NCI-H187 (cell line): ENCODE results near the gene CBX8.
"Not testable (repeated sequence)": the region's sequence is repeated elsewhere in the genome, so short reads cannot be mapped to it uniquely, and the experiment has no call there.

Experiments used
- DNase-seq, 2 experiments: peaks; one replicate each; lab custom pipeline; 2025; lab: John Stamatoyannopoulos, UW

CBX8 gene

GRCh38 chr17:79779084-79779529, 17.8 kb downstream of the CBX8 start:
- no peak for DNase-seq

DNA sequence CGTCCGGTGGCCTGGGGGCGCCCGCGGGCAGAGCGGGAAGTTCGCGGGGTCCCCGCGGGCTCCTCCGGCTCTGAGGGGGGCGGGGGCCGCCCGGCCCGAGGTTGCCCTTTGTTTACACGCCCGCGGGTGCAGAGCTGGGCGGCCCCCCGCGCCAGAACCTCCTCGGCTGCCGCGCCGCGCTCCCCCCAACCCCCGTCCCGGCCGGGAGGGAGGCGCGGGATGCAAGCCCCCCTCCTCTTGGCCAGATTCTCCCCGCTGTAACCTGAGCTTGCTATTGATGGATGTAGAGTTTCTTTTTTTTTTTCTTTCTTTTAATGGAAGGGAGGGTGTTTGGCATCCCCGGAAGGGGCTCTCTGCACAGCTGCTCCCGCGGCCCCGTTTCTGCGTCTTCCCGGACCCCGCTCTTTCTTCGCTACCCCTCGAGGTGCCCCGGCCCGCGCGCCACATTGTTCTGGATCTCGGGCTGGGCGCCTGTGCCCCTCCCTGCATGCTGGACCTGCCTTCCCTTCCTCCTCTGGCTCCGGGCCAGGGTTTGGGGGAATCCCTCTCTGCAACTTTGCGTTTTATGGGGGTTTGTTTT, 18.3 kb downstream of the CBX8 start:
- DNase-seq, result no peak

- peak; percentile 64 to 82 for DNase-seq
These were observed 18.9 kb downstream of the CBX8 start, which contains the start of gene CBX2 for GRCh38 chr17:79777894-79778503. TSS of gene CBX2 (plus strand) at chr17:79778148. CDS start at chr17:79778236, 88 bp downstream.

GRCh38 chr17:79777120-79777893, 19.6 kb downstream of the CBX8 start:
- DNase-seq, result peak in 1 of 2 experiments; percentile 46

DNA sequence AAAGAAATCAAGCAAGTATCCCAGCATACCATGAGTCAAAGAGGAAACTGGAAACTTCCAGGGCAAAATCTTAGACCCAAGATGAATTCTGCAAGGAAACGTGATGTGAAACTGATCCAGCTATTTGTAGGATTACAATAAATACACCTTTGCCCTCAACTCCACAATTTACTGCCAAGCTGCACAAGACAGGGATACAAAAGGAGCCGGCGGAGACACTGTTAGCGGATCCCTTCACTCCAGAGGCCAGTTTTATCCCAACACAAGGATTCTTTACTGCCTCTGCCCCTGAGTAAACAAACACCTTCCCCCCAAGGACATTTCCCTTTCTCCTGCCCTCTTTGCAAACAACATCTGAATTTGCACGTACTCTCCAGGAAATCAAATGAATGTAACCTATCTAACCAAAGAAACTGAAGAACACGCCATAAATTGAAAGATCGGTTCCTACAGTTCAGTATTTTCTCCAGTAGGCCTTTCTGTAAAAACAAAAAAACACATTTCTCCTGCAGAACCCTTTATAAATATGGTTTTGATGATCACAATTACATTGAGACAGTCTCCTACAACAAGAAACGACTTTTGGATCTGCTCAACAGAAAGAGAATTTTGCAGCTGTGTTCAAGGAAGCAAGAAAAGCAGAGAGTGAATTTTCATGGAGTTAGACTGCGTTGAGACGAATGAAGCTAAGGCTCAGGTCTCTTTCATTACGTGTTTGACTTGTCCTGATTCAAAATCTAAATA, 20.3 kb downstream of the CBX8 start:
- DNase-seq, result no peak

DNA sequence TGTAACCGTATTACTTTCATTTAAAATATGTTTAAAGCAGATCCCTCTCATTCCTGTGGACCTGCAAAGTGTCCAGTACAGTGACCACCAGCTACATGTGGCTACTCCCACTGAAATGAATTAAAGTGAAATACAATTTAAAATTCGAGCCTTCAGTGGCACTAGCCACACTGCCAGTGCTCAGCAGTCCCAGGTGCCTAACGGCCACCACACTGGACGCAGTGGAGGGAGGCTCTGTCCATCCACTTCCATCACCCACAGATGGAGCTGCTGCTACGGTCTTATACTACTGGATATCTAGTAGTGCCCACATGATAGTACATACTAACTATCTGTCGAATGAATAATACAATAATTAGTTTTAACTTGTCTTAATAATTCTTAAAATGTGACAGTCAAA, 21.2 kb downstream of the CBX8 start:
- DNase-seq, result no peak

DNA sequence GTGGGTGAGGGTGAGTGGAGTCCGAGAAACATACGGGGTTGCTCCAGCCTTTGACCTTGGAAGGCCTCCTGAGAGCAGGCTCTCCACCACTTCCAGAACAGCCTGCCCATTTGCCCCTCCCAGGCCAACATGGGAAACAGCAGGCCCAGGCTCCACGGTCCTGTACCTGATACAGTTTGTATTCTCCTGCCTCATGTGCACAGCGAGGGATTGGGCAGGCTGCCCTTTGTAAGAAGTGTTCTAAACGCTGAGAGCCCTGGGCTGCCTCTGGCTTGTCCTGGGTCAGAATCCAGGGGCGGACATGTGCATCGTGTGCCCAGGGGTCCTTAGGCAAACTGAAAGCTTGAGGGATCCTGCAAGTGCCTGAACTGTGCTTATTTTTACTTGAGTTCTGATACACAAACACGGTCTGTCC, 22.3 kb downstream of the CBX8 start:
- DNase-seq, result no peak

GRCh38 chr17:79772726-79773125, 24.2 kb downstream of the CBX8 start:
- DNase-seq, result not testable (repeated sequence)

GRCh38 chr17:79771276-79771675, 25.6 kb downstream of the CBX8 start:
- DNase-seq, result no peak

- no peak for DNase-seq
These were observed 27.0 kb downstream of the CBX8 start for GRCh38 chr17:79769570-79770506.

GRCh38 chr17:79765708-79766107, 31.2 kb downstream of the CBX8 start:
- DNase-seq, result no peak

GRCh38 chr17:79761894-79762589, 34.8 kb downstream of the CBX8 start:
- DNase-seq, result no peak

DNA sequence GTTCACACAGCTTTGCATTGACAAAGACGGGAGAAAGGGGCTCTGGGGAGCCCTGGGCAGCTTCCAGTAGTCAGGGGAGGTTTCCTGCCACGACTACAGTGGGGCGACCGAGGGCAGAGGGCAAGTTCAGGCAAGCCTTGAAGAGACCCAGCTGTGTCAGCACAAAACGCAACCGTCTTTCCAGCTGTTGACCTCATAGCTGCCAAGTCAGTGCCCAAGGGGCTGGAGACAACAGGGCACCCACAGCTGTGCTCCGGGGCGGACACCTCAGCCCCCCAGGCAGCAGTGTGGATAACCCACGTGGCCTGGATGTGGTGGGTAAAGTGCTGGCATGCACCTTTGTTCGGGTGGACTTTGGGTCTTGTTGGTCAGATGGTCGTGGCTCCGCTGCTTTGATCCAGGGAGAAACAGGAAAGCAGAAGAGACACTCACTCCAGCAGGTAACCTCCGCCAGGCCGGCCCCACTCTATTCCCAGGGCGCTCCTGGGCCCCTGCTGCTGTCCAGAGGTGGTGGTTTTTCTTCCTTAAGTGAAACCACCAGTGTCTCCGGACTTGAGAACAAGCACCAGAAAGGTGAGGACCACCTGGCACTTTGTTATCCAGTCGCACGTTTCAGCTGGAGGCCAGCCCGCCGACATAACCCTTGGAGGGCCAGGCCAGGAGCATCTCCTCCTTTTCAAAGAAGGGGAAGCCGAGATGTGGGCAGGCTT, 36.5 kb downstream of the CBX8 start:
- DNase-seq, result no peak

GRCh38 chr17:79758271-79758670, 38.6 kb downstream of the CBX8 start:
- no peak for DNase-seq

DNA sequence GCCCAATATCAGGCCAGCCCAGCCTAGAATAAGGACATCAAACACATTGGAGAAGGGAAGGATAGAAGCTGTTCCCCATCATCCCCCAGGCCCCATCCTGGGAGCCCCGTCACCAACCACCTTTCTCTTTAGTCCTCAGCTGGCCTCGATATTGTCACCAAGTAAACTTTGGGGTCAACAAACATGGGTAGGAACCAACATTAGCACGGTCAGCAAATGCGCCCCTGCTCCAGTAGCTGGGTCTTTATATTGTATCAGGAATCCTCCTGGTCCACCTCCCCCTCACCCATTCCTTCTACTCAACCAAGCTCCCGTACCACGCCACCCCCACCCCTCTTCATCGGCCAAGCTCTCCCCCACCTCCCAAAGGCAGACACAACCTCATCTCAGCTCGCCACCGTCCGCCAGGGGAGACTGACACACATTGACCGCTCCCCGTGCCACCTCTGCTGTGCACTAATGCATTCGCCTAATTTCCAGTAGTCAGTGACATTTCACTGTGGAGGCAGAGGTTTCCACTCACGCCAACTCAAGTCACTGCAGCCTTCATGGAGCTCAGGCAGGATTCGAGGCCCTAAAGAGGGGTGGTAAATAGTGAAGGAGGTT, 39.6 kb downstream of the CBX8 start:
- no peak for DNase-seq

DNA sequence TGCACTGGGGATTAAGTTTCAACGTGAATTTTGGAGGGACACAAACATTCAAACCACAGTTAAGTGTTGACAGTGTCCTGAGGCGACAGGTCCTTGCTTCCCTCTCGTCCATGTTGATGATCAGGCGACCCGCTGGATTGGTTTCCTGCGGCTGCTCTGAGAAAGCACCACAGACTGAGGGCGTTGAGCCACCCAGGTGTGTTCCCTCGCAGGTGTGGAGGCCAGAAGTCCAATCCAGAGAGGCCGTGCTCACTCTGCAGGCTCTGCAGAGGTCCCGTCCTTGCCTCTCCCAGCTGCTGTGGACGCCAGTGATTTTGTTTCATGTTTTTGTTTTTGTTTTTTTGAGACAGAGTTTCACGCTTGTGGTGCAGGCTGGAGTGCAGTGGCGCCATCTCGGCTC, 41.3 kb downstream of the CBX8 start:
- no peak for DNase-seq

DNA sequence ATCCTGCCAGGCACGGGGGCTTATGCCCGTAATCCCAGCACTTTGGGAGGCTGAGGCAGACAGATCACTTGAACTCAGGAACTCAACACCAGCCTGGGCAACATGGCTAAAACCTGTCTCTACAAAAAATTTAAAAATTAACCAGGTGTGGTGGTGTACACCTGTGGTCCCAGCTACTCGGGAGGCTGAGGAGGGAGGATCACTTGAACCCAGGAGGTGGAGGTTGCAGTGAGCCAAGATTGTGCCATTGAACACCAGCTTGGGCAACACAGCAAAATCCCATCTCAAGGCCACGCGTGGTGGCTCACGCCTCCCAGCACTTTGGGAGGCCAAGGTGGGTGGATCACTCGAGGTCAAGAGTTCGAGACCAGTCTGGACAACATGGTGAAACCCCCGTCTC, 42.0 kb downstream of the CBX8 start:
- DNase-seq, result not testable (repeated sequence)

DNA sequence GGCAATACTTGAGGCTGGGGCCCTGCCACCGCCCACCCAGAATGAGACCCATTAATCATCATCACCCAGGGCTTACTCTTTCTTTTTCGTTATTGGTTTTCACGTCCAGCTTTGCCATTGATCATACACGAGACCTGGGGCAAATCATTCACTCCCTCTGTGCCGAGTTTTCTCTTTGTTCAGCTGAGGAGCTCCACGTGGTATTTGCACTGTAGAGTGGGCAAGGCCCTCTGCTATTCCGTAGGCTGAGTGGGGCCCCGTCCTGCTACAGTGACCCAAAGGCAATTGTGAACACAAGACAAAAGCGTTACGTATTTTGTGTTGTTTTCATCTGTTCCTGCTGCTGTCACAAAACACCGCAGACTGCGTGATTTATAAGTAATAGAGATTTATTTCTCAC, 42.5 kb downstream of the CBX8 start:
- DNase-seq, result no peak

- no peak for DNase-seq
These were observed 44.7 kb downstream of the CBX8 start for GRCh38 chr17:79752175-79752574.
